Stimulated activated CD4-positive, alpha-beta T cell treated with anti-CD3 and anti-CD28 coated beads, Interleukin-1b, Interleukin-23, amount 100 ng/mL, for 4 hours (primary cell): ENCODE results near the gene SMYD3.
"Not testable (repeated sequence)": the region's sequence is repeated elsewhere in the genome, so short reads cannot be mapped to it uniquely, and the experiment has no call there.

Source experiments
- DNase-seq, 2 donors: peaks; one replicate each; pipeline ENCODE4 v3.0.0-alpha.2; 2020; ENCODE audit warnings: low read depth in 2 of 2

Gene SMYD3

GRCh38 chr1:245990315-245991022 lies 516.6 kb downstream of the SMYD3 start:
- no peak for DNase-seq

- DNase-seq = no peak
These were observed 518.5 kb downstream of the SMYD3 start for GRCh38 chr1:245988393-245989078.

GRCh38 chr1:245987997-245988392 lies 519.1 kb downstream of the SMYD3 start:
- no peak for DNase-seq

- no peak for DNase-seq
These were observed 519.5 kb downstream of the SMYD3 start for GRCh38 chr1:245987577-245987976.

- no peak for DNase-seq
These were observed 519.9 kb downstream of the SMYD3 start for GRCh38 chr1:245987219-245987545.

- no peak for DNase-seq
These were observed 520.5 kb downstream of the SMYD3 start for GRCh38 chr1:245986404-245987218.

GRCh38 chr1:245984390-245985155 lies 522.5 kb downstream of the SMYD3 start:
- DNase-seq = no peak

GRCh38 chr1:245983294-245983967 lies 523.6 kb downstream of the SMYD3 start:
- DNase-seq = no peak

- DNase-seq = no peak
These were observed 527.5 kb downstream of the SMYD3 start for GRCh38 chr1:245979589-245979988.

- DNase-seq = no peak
These were observed 528.2 kb downstream of the SMYD3 start for GRCh38 chr1:245978915-245979314.

- no peak for DNase-seq
These were observed 534.6 kb downstream of the SMYD3 start for GRCh38 chr1:245972476-245972875.

GRCh38 chr1:245971711-245972085 lies 535.4 kb downstream of the SMYD3 start:
- DNase-seq = no peak

GRCh38 chr1:245971076-245971710 lies 535.9 kb downstream of the SMYD3 start:
- not testable (repeated sequence) for DNase-seq

- DNase-seq = no peak
These were observed 537.8 kb downstream of the SMYD3 start for GRCh38 chr1:245969283-245969682.

GRCh38 chr1:245968775-245969174 lies 538.3 kb downstream of the SMYD3 start:
- DNase-seq = no peak

GRCh38 chr1:245965398-245965797 lies 541.7 kb downstream of the SMYD3 start:
- no peak for DNase-seq

GRCh38 chr1:245963649-245964048 lies 543.4 kb downstream of the SMYD3 start:
- DNase-seq = no peak

GRCh38 chr1:245962453-245962852 lies 544.6 kb downstream of the SMYD3 start:
- no peak for DNase-seq

- DNase-seq = no peak
These were observed 545.9 kb downstream of the SMYD3 start for GRCh38 chr1:245961137-245961540.

GRCh38 chr1:245960171-245960570 lies 546.9 kb downstream of the SMYD3 start:
- DNase-seq = no peak

- DNase-seq = no peak
These were observed 549.1 kb downstream of the SMYD3 start for GRCh38 chr1:245958016-245958415.
